GM19438 (cell line): ENCODE results near the gene SYT9.

Experiments used
- ATAC-seq: cut with Tn5 transposase; IDR thresholded peaks from one replicate; pipeline ENCODE4 v1.9.1; 2021; ENCODE audit warnings: low read depth; ENCODE audit not compliant: unreplicated experiment

Gene SYT9

GRCh38 chr11:7272373-7272772 is 20.7 kb downstream of the SYT9 start:
- no peak for ATAC-seq

GRCh38 chr11:7275133-7275532 is 23.4 kb downstream of the SYT9 start:
- ATAC-seq = no peak

GRCh38 chr11:7278314-7278917 is 26.7 kb downstream of the SYT9 start:
- ATAC-seq = no peak

- ATAC-seq = no peak
Measured at GRCh38 chr11:7279676-7280075, 28.0 kb downstream of the SYT9 start.

- no peak for ATAC-seq
Measured at GRCh38 chr11:7281079-7281478, 29.4 kb downstream of the SYT9 start.

- ATAC-seq = no peak
Measured at GRCh38 chr11:7281809-7282208, 30.1 kb downstream of the SYT9 start.

- no peak for ATAC-seq
Measured at GRCh38 chr11:7286178-7286577, 34.5 kb downstream of the SYT9 start.

GRCh38 chr11:7291100-7291829 is 39.6 kb downstream of the SYT9 start:
- no peak for ATAC-seq

- ATAC-seq = no peak
Measured at GRCh38 chr11:7292922-7293321, 41.2 kb downstream of the SYT9 start.

- no peak for ATAC-seq
Measured at GRCh38 chr11:7299393-7299792, 47.7 kb downstream of the SYT9 start.

GRCh38 chr11:7300281-7300680 is 48.6 kb downstream of the SYT9 start:
- ATAC-seq = no peak

GRCh38 chr11:7303146-7303545 is 51.4 kb downstream of the SYT9 start:
- no peak for ATAC-seq

GRCh38 chr11:7306900-7307299 is 55.2 kb downstream of the SYT9 start:
- ATAC-seq = no peak

- no peak for ATAC-seq
Measured at GRCh38 chr11:7307836-7308235, 56.1 kb downstream of the SYT9 start.

- ATAC-seq = no peak
Measured at GRCh38 chr11:7311903-7312302, 60.2 kb downstream of the SYT9 start.

- no peak for ATAC-seq
Measured at GRCh38 chr11:7314811-7315604, 63.3 kb downstream of the SYT9 start.

GRCh38 chr11:7319501-7319900 is 67.8 kb downstream of the SYT9 start:
- ATAC-seq = no peak

- no peak for ATAC-seq
Measured at GRCh38 chr11:7320306-7320705, 68.6 kb downstream of the SYT9 start.

- no peak for ATAC-seq
Measured at GRCh38 chr11:7321473-7322450, 70.1 kb downstream of the SYT9 start.

GRCh38 chr11:7332451-7332850 is 80.7 kb downstream of the SYT9 start:
- no peak for ATAC-seq
